Glutamatergic neuron (in vitro differentiated cells): Measurements from ENCODE around the gene RBM20. TPM values are rescaled to one million over a fixed set of nuclear protein-coding genes. Genes with fewer than 3 reads are reported as not detected.
"Not testable (repeated sequence)": the region's sequence is repeated elsewhere in the genome, so short reads cannot be mapped to it uniquely, and the experiment has no call there.

Source experiments
- DNase-seq: peaks from one replicate; pipeline ENCODE4 v3.0.0; 2022
- H3K27ac Mint-ChIP-seq: one replicate; pipeline ENCODE4 v1.8.0; 2020; ENCODE audit warnings: mild to moderate bottlenecking, mixed read lengths, inconsistent platforms; ENCODE audit not compliant: unreplicated experiment
- H3K27me3 Mint-ChIP-seq: one replicate; pipeline ENCODE4 v1.8.0; 2020; ENCODE audit warnings: mild to moderate bottlenecking, moderate library complexity, mixed read lengths, inconsistent platforms; ENCODE audit not compliant: unreplicated experiment
- H3K36me3 Mint-ChIP-seq: one replicate; pipeline ENCODE4 v1.8.0; 2020; ENCODE audit warnings: mild to moderate bottlenecking, mixed read lengths, inconsistent platforms; ENCODE audit not compliant: unreplicated experiment
- H3K4me1 Mint-ChIP-seq: one replicate; pipeline ENCODE4 v1.8.0; 2020; ENCODE audit warnings: mild to moderate bottlenecking, low read depth, mixed read lengths, inconsistent platforms; ENCODE audit not compliant: unreplicated experiment
- H3K4me3 Mint-ChIP-seq: one replicate; pipeline ENCODE4 v1.8.0; 2020; ENCODE audit warnings: mild to moderate bottlenecking, mixed read lengths, inconsistent platforms; ENCODE audit not compliant: unreplicated experiment
- H3K9me3 Mint-ChIP-seq: one replicate; pipeline ENCODE4 v1.8.0; 2020; ENCODE audit warnings: mild to moderate bottlenecking, moderate library complexity, mixed read lengths, inconsistent platforms; ENCODE audit not compliant: unreplicated experiment
- CTCF ChIP-seq: fragments of 200-600 bp; sonication (generic); IDR thresholded peaks from one replicate; pipeline ENCODE4 v1.5.0; 2021; ENCODE audit not compliant: partially characterized antibody, unreplicated experiment
- total RNA-seq: library from RNA; stranded (reverse); fragmentation: NEBNext Ultra II Directional; extraction: Animal tissue kit (Norgen Biotek cat#: 25700); gene quantifications from one replicate; pipeline ENCODE4 v1.2.1, GENCODE V29; 2021; ENCODE audit not compliant: unreplicated experiment

Gene RBM20
- total RNA-seq, 1 donor from 2014 or later, result 5.8 TPM

GRCh38 chr10:110637558-110638053 lies 6.5 kb upstream of the RBM20 start:
- H3K27me3 Mint-ChIP-seq, result no peaks in the 10 kb centered on the region
- no peak for TF ChIP-seq CTCF
- H3K4me3 Mint-ChIP-seq, result no peak overlapping the region
- H3K4me1 Mint-ChIP-seq, result peaks cover 43% of the 10 kb centered on the region
- no peak overlapping the region for H3K27ac Mint-ChIP-seq
- no peak for DNase-seq
- peaks cover 6% of the 10 kb centered on the region for H3K9me3 Mint-ChIP-seq
- H3K36me3 Mint-ChIP-seq, result no peaks in the 10 kb centered on the region

GRCh38 chr10:110638319-110638718 lies 5.8 kb upstream of the RBM20 start:
- no peak for DNase-seq
- H3K4me1 Mint-ChIP-seq, result peaks cover 47% of the 10 kb centered on the region
- TF ChIP-seq CTCF, result no peak
- H3K27ac Mint-ChIP-seq, result no peak overlapping the region
- H3K4me3 Mint-ChIP-seq, result no peak overlapping the region
- peaks cover 8% of the 10 kb centered on the region for H3K9me3 Mint-ChIP-seq
- H3K27me3 Mint-ChIP-seq, result peaks cover 2% of the 10 kb centered on the region
- H3K36me3 Mint-ChIP-seq, result no peaks in the 10 kb centered on the region

- not testable (repeated sequence) for H3K27ac Mint-ChIP-seq, H3K4me3 Mint-ChIP-seq, DNase-seq, H3K27me3 Mint-ChIP-seq, H3K36me3 Mint-ChIP-seq, H3K9me3 Mint-ChIP-seq
- peaks cover 48% of the 10 kb centered on the region for H3K4me1 Mint-ChIP-seq
Measured at GRCh38 chr10:110639046-110639445, 5.1 kb upstream of the RBM20 start.

GRCh38 chr10:110639858-110640257 lies 4.3 kb upstream of the RBM20 start:
- not testable (repeated sequence) for DNase-seq, H3K36me3 Mint-ChIP-seq, H3K27me3 Mint-ChIP-seq, H3K4me3 Mint-ChIP-seq, H3K27ac Mint-ChIP-seq
- H3K9me3 Mint-ChIP-seq, result peaks cover 11% of the 10 kb centered on the region
- peaks cover 49% of the 10 kb centered on the region for H3K4me1 Mint-ChIP-seq

GRCh38 chr10:110641256-110641655 lies 2.9 kb upstream of the RBM20 start:
- no peak for TF ChIP-seq CTCF
- H3K27ac Mint-ChIP-seq, result no peak overlapping the region
- peak overlapping the region; percentile 67 for H3K4me3 Mint-ChIP-seq
- peak; percentile 74 for DNase-seq
- peaks cover 11% of the 10 kb centered on the region for H3K9me3 Mint-ChIP-seq
- peaks cover 39% of the 10 kb centered on the region for H3K4me1 Mint-ChIP-seq
- peaks cover 7% of the 10 kb centered on the region for H3K27me3 Mint-ChIP-seq
- no peaks in the 10 kb centered on the region for H3K36me3 Mint-ChIP-seq

GRCh38 chr10:110642204-110643034 lies 1.7 kb upstream of the RBM20 start:
- H3K4me1 Mint-ChIP-seq, result peaks cover 30% of the 10 kb centered on the region
- H3K4me3 Mint-ChIP-seq, result peak overlapping the region; percentile 75
- H3K36me3 Mint-ChIP-seq, result no peaks in the 10 kb centered on the region
- TF ChIP-seq CTCF, result no peak
- peaks cover 7% of the 10 kb centered on the region for H3K9me3 Mint-ChIP-seq
- peak overlapping the region; percentile 5 for H3K27ac Mint-ChIP-seq
- H3K27me3 Mint-ChIP-seq, result peaks cover 7% of the 10 kb centered on the region
- no peak for DNase-seq
